ENCODE measurements around the gene USP11.
"Not testable (repeated sequence)": the region's sequence is repeated elsewhere in the genome, so short reads cannot be mapped to it uniquely, and the experiment has no call there.

USP11 gene

DNA sequence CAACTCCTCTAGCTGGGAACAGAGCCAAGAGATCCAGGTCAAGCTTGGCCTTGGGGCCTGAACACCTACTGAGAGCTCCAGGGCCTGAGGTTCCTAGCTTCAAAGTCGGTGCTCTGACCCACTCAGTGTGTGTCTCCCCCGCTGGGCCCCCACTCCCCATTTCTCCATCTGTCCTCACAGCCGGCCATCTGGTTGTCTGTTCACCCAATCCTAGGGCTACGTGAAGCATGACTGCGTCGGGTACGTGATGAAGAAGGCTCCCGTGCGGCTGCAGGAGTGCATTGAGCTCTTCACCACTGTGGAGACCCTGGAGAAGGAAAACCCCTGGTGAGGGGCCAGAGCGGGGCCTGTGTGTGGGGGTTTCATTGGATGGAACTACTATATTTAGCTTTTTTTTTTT is 12.3 kb downstream of the USP11 start:
- no peak for DNase-seq (ENCODE audit: low read depth in 2 of 2)

DNA sequence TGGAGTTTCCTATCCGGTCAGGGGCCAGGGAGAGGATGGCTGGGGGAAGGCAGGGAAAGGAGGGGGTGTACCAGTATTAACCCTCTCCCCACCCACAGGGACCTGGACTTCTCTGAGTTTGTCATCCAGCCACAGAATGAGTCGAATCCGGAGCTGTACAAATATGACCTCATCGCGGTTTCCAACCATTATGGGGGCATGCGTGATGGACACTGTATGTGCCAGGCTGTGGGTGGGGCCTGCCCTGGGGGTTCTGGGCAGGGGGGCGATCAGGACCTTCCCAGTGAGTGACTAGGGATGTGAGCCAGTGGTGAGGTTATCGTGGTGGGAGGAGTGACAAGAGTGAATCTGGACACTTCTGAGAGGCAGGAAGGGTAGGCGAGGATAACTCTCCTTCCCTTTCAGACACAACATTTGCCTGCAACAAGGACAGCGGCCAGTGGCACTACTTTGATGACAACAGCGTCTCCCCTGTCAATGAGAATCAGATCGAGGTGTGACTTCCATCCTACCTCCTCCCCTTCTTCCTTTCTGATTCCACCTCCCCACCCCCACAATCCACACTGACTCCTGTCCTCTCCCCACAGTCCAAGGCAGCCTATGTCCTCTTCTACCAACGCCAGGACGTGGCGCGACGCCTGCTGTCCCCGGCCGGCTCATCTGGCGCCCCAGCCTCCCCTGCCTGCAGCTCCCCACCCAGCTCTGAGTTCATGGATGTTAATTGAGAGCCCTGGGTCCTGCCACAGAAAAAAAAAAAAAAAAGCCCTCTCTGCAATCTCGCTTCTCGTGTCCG is 14.6 kb downstream of the USP11 start:
- no peak for DNase-seq (ENCODE audit: low read depth in 2 of 2)

DNA sequence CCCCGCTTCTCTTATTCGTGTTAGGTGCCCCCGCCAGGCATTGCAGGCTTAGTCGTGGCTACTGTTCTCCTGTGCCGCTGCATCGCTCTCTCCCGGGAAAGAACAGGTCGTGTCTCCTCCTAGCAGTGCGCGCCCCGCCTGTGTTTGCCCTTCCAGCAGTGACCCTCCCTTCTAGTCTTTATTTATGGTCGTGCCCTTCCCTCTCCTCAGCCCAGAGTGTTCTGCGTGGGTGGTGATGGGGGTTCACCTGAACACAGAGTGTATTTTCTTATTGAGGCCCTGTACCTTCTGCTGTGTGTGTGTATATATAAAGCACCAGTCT is 15.2 kb downstream of the USP11 start:
- DNase-seq (ENCODE audit: low read depth in 2 of 2): no peak

DNA sequence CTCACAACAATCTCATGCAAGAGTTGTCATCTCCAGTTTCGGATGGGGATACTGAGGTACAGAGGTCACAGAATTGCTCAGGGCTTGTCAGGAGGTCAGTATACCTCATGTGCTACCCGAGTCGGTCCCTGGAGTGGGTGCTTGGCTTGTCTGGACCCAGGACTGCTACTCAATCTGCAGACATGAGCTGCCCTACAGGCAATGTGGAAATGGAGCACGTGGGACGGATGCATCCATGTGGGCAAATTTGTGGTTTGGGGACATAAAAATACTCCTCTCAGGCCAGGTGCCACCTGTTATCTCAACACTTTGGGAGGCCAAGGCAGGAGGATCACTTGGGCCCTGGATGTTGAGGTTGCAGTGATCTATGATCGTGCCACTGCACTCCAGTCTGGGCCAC is 15.8 kb downstream of the USP11 start:
- no peak for DNase-seq (ENCODE audit: low read depth in 2 of 2)

DNA sequence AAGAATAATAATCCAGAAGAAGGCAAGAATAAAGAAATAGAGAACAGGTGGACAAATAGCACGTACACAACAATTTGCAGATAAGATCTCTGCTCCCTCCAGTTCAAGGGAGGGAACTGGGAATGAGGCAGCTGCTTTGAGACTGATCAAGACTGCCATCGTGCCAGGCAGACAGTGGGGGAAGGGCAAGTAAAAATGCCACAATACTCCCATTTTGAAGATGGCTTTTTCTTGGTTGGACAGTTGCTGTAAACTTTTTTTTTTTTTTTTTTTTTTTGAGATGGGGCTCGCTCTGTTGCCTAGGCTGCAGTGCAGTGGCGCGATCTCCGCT is 17.2 kb downstream of the USP11 start:
- DNase-seq (ENCODE audit: low read depth in 2 of 2): no peak

DNA sequence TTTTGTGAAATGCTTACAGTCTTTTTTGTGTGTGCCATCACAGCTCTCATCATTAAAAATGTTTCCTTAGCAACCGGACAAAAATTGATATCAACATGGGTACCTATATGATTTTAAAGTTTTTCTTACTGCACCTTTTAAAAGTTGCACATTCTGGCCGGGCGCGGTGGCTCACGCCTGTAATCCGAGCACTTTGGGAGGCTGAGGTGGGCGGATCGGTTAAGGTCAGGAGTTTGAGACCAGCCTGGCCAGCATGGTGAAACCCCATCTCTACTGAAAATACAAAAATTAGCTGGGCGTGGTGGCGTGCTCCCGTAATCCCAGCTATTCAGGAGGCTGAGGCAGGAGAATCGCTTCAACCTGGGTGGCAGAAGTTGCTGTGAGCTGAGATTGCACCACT is 24.8 kb downstream of the USP11 start:
- DNase-seq (ENCODE audit: low read depth in 2 of 2): not testable (repeated sequence)

DNA sequence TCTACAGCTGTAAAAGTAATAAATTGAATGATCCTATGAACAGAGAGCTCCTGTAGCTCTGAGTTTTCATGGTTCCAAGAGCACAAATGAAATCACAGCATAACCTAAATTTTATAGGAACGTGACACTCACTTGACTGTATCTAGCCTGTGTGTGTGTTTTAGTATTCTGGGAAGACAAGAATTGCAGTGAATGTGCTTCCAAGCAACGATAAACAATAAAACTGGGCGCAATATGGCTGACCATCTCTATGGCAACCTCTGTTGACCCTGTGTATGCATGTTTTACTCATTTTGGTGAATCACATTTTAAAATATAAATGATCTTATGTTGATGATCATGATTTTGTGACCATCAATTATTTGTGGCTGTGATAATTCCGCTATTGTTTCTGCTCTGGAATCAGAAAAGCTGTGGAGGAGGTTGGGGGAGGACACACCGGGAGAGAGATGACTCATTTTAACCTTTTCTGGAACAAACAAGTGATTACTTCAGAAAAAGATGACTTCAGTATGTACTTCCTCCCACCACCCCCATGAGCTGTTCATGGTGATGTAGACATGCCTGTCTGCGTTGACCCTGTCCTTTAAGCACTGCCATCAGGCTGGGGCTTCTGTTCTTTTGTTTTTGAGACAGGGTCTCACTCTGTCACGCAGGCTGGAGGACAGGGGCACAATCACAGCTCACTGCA is 31.8 kb downstream of the USP11 start:
- no peak for DNase-seq (ENCODE audit: low read depth in 2 of 2)

DNA sequence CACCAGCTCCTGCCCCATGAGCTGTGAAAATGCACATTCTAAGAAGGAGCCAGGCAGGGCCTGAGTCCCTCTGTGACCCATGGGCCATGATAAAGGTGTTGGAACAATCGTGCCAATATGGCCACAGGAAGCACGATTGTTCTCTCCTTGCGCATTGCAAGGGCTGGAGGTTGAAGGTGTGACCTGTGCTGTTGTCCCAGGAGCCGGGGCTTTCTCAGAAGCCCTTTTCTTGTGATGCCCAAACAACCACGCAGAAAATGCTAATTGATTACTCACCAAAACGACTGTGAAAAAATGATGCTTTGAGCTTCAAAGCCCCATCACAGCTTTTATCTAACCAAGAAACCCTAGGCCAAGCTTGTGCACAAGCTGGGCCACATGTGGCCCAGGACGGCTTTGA is 33.8 kb downstream of the USP11 start:
- no peak for DNase-seq (ENCODE audit: low read depth in 2 of 2)

DNA sequence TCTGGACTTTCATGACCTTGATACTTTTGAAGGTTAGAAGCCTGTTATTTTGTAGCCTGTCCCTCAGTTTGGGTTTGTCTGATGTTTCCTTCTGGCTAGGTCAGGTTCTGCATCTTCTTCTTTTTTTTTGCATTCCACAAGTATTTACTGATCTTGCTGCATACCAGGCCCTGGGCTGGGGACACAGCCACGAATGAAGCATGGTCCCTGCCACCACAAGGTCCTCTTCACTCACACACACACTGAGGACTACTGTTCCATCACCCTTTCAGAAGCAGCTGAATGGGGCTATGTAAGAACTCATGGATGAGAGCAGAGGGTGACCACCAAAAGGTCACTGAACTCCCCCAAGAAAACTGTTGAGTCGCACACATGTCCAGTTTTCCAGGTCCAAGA is 39.2 kb downstream of the USP11 start:
- no peak for DNase-seq (ENCODE audit: low read depth in 2 of 2)

DNA sequence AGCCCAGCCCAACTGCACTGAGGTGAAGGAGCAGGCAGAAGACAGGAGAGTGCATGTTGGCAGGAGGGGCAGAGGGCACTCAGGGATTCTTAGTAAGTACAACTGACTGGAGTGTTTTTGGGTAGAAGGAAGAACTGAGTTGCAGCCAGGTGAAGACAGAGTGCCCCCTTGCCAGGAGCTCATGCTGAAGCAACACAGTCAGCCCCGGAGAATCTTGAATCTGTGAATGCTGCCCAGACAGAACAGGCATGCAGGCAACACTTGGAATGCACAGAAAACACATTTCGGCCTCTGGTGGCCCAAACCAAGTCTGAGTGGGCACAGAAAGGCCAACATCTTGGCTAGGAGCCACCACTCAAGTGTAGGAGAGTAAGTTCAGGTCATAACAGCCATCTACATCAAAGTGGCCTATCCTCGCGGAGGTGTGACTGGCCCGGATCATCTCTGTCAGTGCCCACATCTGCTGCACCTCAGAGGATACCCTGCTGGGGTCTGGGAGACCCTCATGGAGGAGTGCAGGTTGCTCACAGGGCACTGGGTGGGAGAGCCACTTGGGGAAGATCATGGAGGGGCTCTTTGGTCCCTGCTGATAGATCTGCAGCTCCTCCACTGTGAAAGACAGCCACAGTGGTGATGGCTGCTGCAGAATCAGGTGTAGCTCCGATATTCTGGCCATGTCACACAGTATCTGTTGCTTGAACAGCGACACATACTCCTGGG is 40.4 kb downstream of the USP11 start:
- no peak for DNase-seq (ENCODE audit: low read depth in 2 of 2)

DNA sequence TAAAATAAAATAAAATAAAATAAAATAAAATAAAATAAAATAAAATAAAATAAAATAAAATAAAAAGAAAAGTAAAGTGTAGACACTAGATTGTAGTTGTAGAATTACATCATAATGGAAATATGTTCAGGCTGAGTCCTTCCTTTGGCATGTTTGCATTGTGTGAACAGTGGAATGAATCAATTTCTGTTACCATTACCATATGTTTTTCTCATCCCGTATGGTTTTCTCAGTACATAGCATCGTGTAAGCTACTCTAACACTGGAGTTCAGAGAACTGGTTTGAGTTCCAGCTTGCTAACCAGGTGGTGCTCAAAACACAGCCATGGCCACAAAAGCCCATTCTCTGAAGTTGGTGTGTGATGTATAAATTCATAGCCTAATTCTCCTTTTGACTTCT is 45.9 kb downstream of the USP11 start:
- no peak for DNase-seq (ENCODE audit: low read depth in 2 of 2)

DNA sequence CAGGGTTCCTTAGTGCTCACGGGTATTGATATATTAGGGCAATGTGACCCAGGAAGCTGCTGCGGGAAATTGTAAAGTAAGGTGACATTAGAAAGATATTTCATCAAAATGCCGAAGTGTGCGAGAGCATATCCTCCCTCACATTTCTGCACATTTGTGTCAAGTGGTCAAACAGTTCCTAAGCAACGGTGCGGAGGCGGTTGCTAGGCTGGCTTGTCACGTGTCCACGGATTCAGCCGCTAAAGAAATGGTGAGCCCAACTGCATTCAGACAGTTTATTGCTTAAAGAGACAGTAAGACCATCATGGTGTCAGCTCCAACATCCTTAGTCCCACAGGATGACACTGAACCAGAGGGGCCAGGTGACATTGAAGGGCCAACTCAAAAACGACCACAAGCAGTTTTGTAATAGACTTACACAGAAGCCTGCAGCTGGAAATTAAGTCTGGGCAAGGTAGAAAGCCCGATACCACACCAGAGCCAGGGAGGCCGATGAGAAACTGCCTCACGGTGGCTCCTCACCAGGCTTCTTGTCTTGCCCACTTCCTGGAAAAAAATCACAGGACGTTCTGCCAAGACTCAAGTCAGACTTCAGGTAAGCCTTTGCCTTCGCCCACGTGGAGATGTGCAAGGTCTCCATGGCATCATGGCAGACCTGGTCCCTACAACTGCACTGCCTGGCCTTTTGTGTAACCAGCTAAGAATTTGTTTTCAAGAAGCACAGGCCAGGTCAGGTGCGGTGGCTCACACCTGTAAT is 50.4 kb downstream of the USP11 start:
- DNase-seq (ENCODE audit: low read depth in 2 of 2): no peak

DNA sequence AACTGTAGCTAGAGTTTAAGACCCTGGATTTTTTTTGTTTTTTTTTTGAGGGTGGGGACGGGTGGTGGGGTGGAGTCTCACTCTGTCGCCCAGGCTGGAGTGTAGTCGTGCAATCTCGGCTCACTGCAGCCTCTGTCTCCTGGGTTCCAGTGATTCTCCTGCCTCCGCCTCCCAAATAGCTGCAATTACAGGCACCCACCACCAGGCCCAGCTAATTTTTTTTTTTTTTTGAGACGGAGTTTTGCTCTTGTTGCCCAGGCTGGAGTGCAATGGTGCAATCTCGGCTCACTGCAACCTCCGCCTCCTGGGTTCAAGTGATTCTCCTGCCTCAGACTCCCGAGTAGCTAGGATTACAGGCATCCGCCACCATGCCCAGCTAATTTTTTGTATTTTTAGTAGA is 51.8 kb downstream of the USP11 start:
- not testable (repeated sequence) for DNase-seq (ENCODE audit: low read depth in 2 of 2)

DNA sequence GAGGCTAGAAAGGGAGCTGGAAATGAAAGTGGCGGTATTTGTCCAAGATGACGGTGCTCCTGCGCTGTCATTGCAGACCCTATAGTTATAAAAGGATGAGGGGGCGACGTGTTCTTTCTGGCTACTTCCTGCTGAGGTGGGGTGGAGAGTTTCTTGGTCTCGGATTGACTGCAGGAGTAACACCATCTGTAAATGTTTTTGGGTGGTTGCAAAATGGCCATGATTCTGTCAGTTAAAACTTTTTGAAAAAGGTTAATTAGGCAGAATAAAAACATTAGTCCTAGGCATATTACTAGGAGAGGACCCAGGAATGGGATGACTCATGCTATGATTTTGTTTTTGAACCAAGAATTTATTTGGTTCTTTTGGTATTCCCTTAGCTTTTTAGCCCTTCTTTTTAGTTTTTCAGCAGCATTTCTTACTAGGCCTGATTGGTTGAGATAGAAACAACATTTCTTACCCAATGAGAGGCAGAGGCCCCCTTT is 53.1 kb downstream of the USP11 start:
- no peak for DNase-seq (ENCODE audit: low read depth in 2 of 2)

DNA sequence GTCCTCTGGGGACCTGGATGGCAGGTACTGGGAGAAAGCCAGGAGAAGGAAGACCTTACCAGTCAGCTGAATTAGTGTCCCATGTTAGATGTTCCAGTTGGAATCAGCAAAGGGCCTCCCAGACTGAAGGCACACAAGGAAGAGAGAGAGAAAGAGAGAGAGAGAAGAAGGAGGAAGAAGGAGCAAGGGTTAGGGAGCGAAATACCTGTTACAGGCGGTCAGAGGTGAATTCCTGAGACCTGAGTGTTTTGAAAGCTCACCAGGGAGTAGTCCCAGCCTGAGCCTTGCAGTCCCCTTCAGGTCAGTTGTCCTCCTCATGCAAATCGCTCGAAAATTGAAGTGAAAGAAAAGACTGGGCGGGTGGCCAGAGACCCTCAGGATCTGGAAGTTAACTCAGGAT is 60.3 kb downstream of the USP11 start:
- no peak for DNase-seq (ENCODE audit: low read depth in 2 of 2)

DNA sequence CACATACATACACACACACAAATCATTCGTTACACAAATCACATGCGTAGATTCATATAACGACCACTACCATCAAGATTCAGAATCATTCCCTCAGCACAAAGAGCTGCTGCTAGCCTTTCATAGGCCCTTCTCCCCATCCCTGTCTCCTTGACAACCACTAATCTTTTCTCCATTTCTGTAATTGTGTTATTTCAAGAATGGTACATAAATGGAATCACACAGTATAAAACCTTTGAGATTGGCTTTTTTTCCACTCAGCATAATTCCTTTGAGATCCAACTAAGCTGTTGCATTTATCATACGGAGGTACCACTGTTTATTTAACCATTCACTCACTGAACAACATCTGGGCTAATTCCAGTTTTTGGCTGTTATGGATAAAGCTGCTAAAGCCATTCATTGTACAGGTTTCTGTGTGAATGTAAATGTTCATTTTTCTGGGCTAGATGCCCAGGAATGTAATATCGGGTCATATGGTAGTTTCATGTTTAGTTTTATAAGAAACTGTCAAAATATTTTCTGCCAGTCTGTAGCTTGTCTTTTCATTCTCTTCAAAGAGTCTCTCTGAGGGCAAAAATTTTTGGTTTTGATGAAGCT is 64.1 kb downstream of the USP11 start:
- no peak for DNase-seq (ENCODE audit: low read depth in 2 of 2)

DNA sequence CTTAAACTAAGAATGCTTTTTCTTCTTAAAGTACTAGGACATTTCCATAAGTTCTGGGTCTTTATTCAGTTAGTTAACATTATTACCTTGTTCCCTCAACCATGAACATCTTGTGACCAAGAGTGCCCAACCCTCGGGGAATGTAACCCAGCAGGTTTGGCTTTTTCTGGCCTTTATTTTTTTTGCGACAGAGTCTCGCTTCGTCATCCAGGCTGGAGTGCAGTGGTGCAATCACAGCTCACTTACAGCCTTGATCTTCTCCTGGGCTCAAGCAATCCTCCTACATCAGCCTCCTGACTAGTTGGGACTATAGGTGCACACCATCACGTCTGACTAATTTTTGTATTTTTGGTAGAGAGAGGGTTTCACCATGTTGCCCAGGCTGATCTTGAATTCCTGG is 65.1 kb downstream of the USP11 start:
- DNase-seq (ENCODE audit: low read depth in 2 of 2): no peak

Data from stimulated activated CD4-positive, alpha-beta T cell treated with anti-CD3 and anti-CD28 coated beads, Interleukin-12 subunit alpha, Interleukin-12 subunit beta, amount 100 ng/mL, for 24 hours (primary cell).